ENCODE measurements around the gene BBC3.
A peak's percentile ranks its signal among the peaks of the same experiment; 100 is the strongest.
"Not testable (repeated sequence)": the region's sequence is repeated elsewhere in the genome, so short reads cannot be mapped to it uniquely, and the experiment has no call there.

BBC3 gene

GRCh38 chr19:47257411-47258169 lies 26.6 kb upstream of the BBC3 start:
- DNase-seq, result no peak

DNA sequence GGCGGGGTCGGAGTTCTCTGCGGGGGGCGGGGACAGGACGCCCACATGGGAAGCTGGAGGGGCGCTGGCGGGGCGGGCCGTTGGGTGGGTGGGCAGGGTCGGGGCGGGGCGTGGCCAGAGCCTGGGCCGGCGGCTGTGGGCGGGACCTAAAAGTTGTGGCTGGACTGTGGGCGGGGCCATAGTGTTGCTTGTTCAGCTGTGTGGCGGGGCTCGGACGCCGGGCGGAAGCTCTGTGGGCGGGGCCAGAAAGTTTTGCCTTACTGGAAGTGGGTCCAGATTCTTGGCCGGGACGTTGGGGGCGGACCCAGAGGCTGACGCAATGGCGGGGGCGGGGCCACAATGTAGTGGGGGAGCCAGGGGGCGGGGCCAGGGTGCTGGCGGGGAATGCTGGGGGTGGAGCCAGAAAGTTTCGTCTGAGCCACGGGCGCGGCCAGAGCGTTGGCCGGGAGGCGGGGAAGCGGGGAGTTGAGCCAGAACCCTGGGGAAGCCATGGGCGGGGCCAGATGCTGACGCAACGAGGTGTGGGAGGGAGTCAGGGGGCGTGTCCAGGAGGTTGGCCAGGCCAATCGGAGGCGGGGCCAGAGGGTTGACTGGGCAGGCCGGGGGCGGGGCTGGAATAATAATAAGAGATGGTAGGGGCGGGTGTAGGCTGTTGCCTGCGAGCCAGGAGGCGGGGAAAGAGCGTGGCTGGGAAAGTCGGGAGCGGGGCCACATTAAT lies 25.9 kb upstream of the BBC3 start:
- DNase-seq, result peak; percentile 100

DNA sequence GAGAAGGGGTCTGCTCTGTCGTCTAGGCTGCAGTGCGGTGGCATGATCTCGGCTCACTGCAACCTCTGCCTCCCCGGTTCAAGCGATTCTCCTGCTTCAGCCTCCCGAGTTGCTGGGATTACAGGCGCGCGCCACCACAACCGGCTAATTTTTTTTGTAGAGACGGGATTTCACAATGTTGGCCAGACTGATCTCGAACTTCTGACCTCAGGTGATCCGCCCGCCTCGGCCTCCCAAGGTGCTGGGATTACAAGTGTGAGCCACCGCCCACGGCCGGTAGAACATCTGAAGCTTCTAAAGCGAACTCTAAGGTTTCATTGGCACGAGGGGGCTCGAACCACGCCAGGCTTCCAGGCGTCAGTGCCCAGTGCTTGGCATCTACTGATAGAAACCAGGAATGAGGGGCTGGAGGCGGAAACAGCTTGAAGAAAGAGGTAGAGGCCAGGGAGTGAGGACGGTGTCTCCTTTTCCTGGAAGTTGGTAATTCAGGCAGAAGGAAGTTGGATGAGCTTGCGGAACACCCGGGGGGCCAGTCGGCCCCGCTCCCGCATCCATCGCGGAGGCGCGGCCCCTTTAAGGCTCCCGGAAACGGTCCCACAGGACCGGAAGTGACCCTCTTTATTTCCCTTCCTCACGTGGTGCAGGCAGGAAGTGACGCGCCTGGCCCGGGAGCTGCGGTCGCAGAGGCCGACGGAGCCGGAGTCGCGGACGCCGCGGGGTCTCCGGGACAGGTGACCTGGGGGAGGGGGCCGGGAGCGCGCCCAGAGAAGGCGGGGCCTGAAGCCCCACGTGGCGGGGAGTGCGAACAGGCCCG lies 25.1 kb upstream of the BBC3 start, which contains the start of gene CCDC9:
Gene CCDC9 (plus strand): TSS at position 647 of the 814 bp plus-strand sequence. CDS start 1,876 bp downstream, outside the sequence.
- DNase-seq, result peak; percentile 96

DNA sequence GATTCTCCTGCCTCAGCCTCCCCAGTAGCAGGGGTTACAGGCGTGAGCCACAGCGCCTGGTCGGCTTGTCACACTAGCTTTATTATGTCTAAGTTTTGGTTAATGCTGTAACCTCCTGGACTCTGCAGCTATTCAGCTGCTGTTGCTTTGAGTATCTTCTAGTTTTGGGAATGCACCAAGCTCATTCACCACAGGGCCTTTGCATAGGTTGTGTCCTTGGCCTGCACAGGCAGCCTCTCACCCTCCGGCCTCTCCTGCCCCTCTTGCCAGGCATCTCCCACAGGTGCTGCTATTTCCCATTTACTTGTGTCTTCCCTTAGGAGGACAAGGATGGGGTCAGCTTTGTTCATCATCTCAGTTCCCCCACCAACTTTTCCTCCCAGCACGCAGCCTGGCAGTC lies 23.0 kb upstream of the BBC3 start:
- no peak for DNase-seq

- DNase-seq, result no peak
Observed at GRCh38 chr19:47253467-47253881, 22.5 kb upstream of the BBC3 start.

- not testable (repeated sequence) for DNase-seq
Observed at GRCh38 chr19:47253016-47253415, 22.0 kb upstream of the BBC3 start.

GRCh38 chr19:47247308-47247990 lies 16.4 kb upstream of the BBC3 start:
- peak; percentile 18 for DNase-seq

- peak; percentile 88 for DNase-seq
Observed at GRCh38 chr19:47243776-47244547, 13.0 kb upstream of the BBC3 start.

- no peak for DNase-seq
Observed at GRCh38 chr19:47243364-47243775, 12.4 kb upstream of the BBC3 start.

DNA sequence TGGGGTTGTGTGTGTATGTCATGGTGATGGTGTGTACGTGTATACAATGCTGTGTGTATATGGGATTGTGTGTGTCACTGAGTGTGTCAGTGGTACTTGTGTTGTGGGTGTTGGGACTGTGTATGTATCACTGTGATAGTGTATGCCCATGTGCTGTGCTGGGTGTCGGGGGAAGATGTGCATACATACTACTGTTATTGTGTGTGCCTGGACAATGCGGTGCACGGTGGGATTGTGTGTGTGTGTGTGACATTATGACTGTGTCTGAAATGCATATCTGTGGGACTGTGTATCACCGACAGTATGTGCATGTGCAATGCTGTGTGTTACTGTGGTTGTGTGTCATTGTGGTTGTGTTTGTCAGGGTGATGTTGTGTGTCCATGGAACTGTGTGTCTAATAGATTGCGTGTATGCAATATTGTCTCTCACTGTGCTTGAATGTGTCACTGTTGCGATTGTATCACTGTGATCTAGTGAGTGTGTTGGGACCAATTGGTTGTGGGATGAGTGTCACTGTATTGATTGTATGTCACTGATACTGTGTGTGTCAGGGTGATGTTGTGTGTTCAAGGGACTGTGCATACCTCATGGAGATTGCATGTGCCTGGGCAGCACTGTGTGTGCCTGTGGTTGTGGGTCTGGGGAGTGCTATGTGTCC lies 11.0 kb upstream of the BBC3 start:
- no peak for DNase-seq

DNA sequence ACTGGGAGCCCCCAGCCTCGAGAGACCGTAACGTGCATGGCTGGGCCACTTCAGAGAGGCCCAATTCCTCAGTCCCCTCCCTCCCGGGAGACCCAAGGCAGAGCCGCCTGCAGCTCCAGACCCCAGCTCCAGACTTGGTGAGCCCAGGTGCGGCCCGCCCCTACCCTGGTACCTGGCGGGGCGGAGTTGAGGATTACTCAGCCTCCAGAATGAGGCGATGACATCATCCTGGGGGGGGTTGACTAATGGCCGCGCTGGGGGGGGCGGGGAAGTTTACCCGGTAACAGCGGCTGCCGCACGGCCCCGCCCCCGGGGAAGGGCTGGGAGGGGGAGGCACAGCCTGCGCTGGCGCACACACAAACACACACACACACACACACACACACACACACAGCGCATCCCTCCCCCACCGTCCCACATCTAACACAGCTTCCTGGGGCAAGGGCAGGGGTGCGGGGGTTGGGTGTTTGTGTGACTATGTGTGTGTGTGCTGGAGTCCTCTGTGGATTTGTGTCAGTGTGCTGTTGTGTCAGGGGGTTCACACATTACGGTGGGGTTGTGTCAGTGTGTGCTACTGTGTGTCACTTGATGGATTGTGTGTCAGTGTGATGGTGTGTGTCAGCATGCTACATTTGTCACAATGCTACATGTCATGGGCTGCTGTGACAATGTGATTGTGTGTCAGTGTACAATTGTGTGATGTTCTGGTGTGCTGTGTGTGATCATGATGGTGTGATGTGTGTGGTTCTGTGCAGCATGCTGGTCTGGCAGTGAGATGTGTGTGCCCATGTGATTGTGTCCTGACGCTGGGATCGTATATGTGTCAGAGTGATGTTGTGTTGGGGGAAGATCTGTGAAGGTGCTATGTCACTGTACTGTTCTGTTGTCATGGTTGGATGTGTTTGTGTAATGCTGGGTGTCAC lies 10.3 kb upstream of the BBC3 start:
- DNase-seq, result no peak

GRCh38 chr19:47240556-47240955 lies 9.6 kb upstream of the BBC3 start:
- no peak for DNase-seq

DNA sequence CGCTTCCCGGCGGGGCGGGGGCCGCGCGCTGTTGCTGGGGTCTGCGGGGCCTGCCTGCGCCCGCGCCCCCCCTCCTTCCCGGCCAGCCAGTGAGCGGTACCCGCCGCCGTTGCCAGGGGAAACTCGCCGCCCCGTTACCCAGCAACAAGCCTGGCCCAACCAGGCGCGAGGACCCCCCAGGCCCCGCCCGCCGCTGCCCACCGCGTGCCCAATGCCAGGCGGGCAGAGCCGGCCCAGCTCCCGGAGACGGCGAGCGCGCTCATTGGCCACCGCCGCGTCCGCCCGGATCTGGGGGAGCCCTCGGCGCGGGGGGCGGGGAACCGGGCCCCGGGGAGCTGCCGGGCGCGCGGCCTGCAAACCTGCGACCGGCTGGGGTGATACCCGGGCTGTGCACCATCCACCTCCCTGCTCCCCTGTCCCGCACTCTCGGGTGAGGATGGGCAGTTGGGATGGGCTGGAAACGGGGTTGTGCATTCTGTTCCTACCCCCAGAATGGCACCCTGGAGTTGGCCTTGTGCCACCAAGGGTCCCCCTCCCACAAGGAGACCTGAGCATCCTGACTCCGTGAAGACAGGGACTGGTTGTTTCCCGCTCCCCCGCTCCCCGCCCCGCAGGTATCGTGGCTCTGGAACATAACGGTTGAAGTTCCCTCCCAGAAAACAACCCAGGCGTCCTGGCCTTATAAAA lies 8.8 kb upstream of the BBC3 start:
- no peak for DNase-seq

DNA sequence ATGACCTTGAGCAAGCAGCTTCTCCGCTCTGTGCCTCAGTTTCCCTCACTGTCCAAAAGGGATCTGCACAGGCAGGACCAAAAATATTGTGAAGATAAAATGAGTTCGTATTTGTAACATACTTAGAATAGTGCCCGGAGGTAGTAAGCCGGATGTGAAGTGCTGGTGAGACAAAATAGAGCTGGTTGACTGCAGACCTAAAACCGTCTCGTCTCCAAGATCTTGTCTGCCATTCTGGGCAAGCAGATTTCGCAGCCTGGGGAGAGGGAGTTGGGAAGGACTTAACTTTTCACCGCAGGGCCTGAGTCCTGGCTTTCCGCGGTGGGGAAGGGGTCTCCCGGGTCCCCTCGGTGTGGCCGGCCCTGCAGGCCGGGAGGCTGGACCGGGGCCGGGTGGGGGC lies 8.2 kb upstream of the BBC3 start:
- DNase-seq, result no peak

DNA sequence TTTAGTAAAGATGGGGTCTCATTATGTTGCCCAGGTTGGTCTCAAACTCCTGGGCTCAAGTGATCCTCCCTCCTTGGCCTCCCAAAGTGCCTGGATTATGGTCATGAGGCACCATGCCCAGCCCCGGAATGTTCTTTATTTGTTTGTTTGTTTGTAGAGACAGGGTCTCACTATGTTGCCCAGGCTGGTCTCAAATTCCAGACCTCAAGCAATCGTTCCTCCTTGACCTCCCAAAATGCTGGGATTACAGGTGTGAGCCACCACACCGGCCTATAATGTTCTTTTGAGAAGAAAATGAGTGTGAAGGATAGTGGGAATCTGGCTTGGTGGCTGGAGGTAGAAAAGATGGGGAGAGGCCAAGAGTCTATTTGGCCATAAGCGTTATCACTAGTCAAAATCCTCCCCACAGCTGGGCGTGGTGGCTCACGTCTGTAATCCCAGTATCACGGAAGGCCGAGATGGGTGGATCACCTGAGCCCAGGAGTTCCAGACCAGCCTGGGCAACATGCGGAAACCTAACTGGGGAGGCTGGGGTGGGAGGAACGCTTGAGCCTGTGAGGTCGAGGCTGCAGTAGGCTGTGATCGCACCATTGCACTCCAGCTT lies 5.2 kb upstream of the BBC3 start:
- DNase-seq, result no peak

DNA sequence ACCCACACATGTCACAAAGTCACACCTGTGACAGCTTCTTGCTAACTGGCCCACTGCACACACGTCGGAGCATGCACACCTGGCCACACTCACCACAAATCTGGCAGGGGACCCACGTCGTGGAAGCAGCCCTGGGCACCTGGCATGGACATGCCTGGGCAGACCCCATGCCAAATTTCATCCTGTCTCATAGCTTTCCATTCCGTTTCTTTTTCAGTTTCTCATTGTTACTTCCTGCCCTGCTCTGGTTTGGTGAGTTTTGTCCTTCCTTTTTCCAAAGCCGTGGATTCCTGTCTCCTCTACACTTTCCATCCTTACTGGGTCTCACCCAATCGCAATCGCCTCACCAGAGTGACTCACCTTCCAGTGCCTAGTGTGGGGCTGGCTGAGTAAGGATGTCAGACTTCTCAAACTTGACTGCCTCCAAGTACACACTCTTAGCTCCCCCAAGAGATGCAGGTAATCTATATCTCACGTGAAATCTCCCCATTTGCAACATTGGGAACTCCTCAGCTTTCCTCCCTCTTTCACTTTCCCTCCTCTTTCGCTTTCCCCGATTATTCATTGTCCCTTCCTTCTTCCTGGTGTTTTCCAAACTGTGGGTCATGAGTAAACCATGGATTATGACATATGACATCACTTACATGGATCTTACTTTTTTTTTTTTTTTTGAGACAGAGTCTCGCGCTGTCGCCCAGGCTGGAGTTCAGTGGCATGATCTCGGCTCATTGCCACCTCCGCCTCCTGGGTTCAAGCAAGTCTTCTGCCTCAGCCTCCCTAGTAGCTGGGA lies 1.6 kb upstream of the BBC3 start:
- DNase-seq, result peak; percentile 24

- peak; percentile 63 for DNase-seq
Observed at GRCh38 chr19:47231215-47232054, 436 bp upstream of the BBC3 start.

All from GOT3 (cell line).